ENCODE data around the gene TBL1XR1.

Gene TBL1XR1

GRCh38 chr3:176995946-176996345, 201.3 kb downstream of the TBL1XR1 start:
- no peak for DNase-seq

GRCh38 chr3:176994891-176995781, 202.1 kb downstream of the TBL1XR1 start:
- DNase-seq = no peak

DNA sequence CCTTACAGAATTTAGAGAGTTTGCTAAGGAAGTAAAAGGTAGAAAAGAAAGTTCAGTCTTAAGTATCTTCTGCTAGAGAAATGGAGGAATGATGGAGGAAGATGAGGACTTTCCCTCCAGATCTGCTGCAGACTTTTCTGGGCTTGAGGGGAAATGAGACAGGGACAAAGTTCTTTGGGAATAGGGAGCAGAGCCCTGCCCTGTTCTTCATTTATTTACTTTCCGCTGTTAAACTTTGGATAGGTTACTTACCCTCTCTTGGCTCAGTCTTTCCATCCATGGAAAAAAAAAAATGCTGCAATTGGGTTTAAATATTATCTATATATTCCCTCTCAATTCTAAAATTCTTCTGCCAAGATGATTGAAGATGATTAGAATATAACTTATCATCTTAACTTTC, 202.9 kb downstream of the TBL1XR1 start:
- no peak for DNase-seq

DNA sequence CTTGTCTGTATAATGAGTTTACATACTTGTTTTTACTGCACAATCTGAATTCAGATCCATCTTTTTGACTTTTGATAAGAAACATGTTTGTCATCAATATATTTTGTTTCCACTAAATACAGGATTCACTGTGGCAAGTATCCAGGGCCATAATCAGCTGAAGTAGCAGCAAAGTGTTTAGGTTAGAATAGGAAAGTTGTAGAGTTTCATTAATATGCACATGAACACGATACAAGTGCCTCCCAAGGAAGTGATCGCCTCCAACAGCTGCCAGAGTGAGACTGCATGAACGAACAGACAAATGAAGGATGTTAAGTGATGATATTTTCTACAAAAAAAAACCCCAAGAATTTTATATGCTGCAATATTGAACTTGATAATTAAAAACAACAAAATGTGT, 204.3 kb downstream of the TBL1XR1 start:
- DNase-seq = no peak

GRCh38 chr3:176992565-176992964, 204.7 kb downstream of the TBL1XR1 start:
- DNase-seq = no peak

DNA sequence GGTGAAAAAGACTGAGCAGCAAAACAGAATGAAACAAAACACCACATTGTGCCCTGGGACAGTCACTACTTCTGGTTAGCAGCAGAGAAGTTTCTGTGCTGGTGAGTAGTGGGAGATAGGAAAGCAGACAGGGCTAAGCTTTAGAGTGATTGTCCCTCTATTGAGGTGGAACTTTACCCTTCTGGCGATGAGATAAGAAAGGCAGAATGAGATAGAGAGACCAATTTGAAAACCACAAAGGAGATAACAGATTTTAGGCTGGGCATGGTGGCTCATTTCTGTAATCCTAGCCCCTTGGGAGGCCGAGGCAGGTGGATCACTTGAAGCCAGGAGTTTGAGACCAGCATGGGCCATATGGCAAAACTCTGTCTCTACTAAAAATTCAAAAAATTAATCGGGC, 208.5 kb downstream of the TBL1XR1 start:
- no peak for DNase-seq

GRCh38 chr3:176987901-176988650, 209.2 kb downstream of the TBL1XR1 start:
- DNase-seq = no peak

- DNase-seq = no peak
Measured at GRCh38 chr3:176978441-176978840, 218.8 kb downstream of the TBL1XR1 start.

DNA sequence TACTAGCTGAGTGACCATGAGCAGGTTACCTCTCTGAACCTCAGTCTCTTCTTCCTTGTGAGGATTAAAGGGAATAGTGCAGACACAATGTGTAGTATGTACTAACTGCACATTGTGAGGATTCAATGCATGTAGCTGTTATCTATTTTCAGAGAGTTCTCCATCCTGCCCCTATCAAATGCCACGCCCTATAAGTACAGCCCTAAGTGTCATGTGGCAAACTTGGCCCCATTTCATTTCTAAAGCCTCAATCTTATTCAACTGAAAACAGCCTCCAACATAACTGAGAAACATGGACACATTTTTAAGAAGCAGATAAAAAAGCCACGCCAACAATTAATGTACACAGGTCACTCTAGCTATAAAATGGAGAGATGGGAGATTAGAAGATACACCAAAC, 220.0 kb downstream of the TBL1XR1 start:
- no peak for DNase-seq

GRCh38 chr3:176976586-176976985, 220.7 kb downstream of the TBL1XR1 start:
- no peak for DNase-seq

DNA sequence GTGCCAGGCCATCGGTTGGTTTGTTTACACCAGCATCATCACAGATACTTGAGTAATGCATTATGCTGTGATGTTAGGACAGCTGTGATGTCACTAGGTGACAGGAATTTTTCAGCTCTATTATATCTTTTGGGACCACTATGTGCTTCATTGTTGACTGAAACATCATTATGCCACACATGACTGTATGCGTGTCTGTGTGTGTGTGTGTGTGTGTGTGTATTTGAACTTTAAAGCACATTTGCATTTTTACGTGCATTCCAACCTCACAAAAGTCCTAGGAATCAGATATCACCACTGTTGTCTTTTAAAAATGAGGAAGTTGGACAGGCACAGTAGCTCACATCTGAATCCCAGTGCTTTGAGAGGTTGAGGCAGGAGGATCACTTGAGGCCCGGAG, 223.0 kb downstream of the TBL1XR1 start:
- no peak for DNase-seq

- DNase-seq = no peak
Measured at GRCh38 chr3:176971613-176972174, 225.6 kb downstream of the TBL1XR1 start.

DNA sequence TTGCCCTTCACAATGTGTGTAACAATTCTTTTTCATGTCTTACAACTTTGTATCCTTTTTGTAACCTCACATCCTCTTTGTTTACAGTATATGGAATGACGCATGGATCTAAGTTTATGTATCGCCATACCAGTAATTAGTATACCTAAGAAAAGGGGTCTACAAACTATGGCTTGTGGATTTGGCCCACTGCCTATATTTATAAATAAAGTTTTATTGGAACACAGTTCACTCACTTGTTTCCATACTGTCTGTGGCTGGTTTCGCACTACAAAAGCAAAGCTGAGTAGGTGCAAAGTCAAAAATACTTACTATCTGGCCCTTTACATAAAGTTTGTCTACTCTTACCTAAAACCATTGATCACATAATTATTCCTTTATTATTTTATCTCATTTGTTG, 226.5 kb downstream of the TBL1XR1 start:
- DNase-seq = no peak

DNA sequence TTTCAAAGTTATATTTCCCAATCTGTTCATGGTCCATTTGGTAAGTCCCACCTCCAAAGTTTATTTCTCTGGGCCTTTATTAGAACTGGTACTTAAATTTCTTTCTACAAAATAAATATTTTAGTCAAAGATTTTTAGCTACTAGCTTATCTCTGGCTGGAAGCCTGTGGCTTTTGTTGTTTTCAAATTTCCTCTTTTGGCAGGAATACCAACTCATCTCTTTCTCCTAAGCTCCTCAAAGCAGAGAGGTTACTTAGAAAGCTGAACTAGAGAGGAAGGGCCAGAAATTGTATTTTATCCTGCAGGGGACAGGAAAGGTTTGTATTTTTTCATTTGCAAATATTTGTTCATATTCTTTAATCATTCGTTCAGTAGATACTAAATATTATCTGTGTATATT, 227.8 kb downstream of the TBL1XR1 start:
- DNase-seq = no peak
